Astrocyte of the cerebellum (primary cell): ENCODE results near the gene SOCS4.
"Not testable (repeated sequence)": the region's sequence is repeated elsewhere in the genome, so short reads cannot be mapped to it uniquely, and the experiment has no call there.

Experiments used
- DNase-seq: peaks from one replicate; pipeline ENCODE4 v3.0.0-alpha.2; 2011; ENCODE audit warnings: low read depth
- H3K4me3 ChIP-seq: 2 replicates; pipeline ENCODE4 v1.5.1; 2011; ENCODE audit warnings: mild to moderate bottlenecking, low read depth, low read length, moderate library complexity
- CTCF ChIP-seq: IDR thresholded peaks from 2 replicates; pipeline ENCODE4 v1.5.1; 2012; ENCODE audit warnings: low read length, low read depth, moderate library complexity, mild to moderate bottlenecking; ENCODE audit errors: missing control alignments
- in situ Hi-C: cut with HindIII; loops from 2 replicates; pipeline ENCODE4 v1.10.0; 2017; ENCODE audit warnings: low sequenced_read_pairs

The SOCS4 gene

GRCh38 chr14:55071870-55072640 is 45.0 kb downstream of the SOCS4 start:
- DNase-seq, result peak; percentile 91
- TF ChIP-seq CTCF, result no peak
- H3K4me3 ChIP-seq, result no peak overlapping the region
- in situ Hi-C loops, result no loop called here

GRCh38 chr14:55073856-55074255 is 46.8 kb downstream of the SOCS4 start:
- no peak for TF ChIP-seq CTCF

GRCh38 chr14:55074662-55075061 is 47.6 kb downstream of the SOCS4 start:
- H3K4me3 ChIP-seq, result no peak overlapping the region
- in situ Hi-C loops, result no loop called here
- no peak for TF ChIP-seq CTCF
- DNase-seq, result no peak

More at GRCh38 chr14:55073856-55074255, 46.8 kb downstream of the SOCS4 start:
- in situ Hi-C loops, result no loop called here
- DNase-seq, result peak; percentile 86
- no peak overlapping the region for H3K4me3 ChIP-seq

- no peak for DNase-seq
- in situ Hi-C loops, result no loop called here
- TF ChIP-seq CTCF, result no peak
- H3K4me3 ChIP-seq, result no peak overlapping the region
These were observed 48.7 kb downstream of the SOCS4 start for GRCh38 chr14:55075628-55076175.

GRCh38 chr14:55077170-55078151 is 50.4 kb downstream of the SOCS4 start:
- TF ChIP-seq CTCF, result no peak
- no peak overlapping the region for H3K4me3 ChIP-seq
- in situ Hi-C loops, result no loop called here
- no peak for DNase-seq

GRCh38 chr14:55079961-55080360 is 52.9 kb downstream of the SOCS4 start:
- DNase-seq, in situ Hi-C loops, H3K4me3 ChIP-seq: not testable (repeated sequence)
